K562 (cell line): ENCODE results near the gene NUP62. TPM values are rescaled to one million over a fixed set of nuclear protein-coding genes. Genes with fewer than 3 reads are reported as not detected.
A peak's percentile ranks its signal among the peaks of the same experiment; 100 is the strongest.

Experiments used
- ATAC-seq: fragments of 200-7000 bp; cut with Tn5 transposase; 3 replicates; pipeline ENCODE4 v1.9.1; 2020; ENCODE audit warnings: moderate library complexity
- BruUV-seq: library from RNA; stranded (reverse); fragments of 400-500 nt; replicated peaks from 2 replicates; lab custom pipeline; 2021; lab: Mats Ljungman, UMichigan
- CTCF ChIA-PET: fragments of 300-600 bp; formaldehyde crosslinking; extraction: SDS; loops from one replicate; lab custom pipeline; 2021; ENCODE audit warnings: low intra/inter-chr PET ratio; lab: Yijun Ruan, JAX
- POLR2A ChIA-PET: fragments of 300-600, 350-650 bp; sonication (Branson Sonifier 250); formaldehyde crosslinking; extraction: SDS; loops from one replicate; lab custom pipeline; 2021; ENCODE audit warnings: antibody characterized with exemption, inconsistent platforms; lab: Yijun Ruan, JAX
- DNase-seq, 4 experiments: peaks; one replicate each; pipeline versions ENCODE4 v3.0.0 to v3.0.0-alpha.2; 2011 to 2018; ENCODE audit warnings: low spot score in 3 of 4, mixed read lengths in 3 of 4; ENCODE audit errors: extremely low read depth in 1 of 4
- FAIRE-seq: peaks from 2 replicates; lab custom pipeline; 2011; peaks lifted over from hg19 to GRCh38; lab: Jason Lieb, UNC
- H2AFZ ChIP-seq: 2 replicates; pipeline ENCODE4 v1.6.0; 2011; ENCODE audit warnings: low read depth, low read length, control low read depth, inconsistent platforms
- H3K27ac ChIP-seq: fragments of 200-600 bp; 3 replicates; pipeline ENCODE4 v1.8.0; 2011; ENCODE audit warnings: low read depth, mild to moderate bottlenecking, control low read depth, inconsistent platforms, low read length, moderate library complexity, mixed read lengths; ENCODE audit errors: extremely low read depth
- H3K27me3 ChIP-seq, 2 experiments: fragments of 300-600 bp in 1 of 2; 2 replicates in 1 of 2; 3 replicates in 1 of 2; pipeline versions ENCODE4 v1.6.0 to v1.8.0; 2011; ENCODE audit warnings: inconsistent platforms in 2 of 2, low read length in 2 of 2, mild to moderate bottlenecking in 1 of 2, mixed read lengths in 1 of 2, moderate library complexity in 1 of 2; ENCODE audit not compliant: control insufficient read depth in 2 of 2, insufficient read depth in 2 of 2
- H3K36me3 ChIP-seq: fragments of 300-600 bp; 3 replicates; pipeline ENCODE4 v1.8.0; 2011; ENCODE audit warnings: mild to moderate bottlenecking, low read length, inconsistent platforms; ENCODE audit not compliant: control insufficient read depth, insufficient read depth
- H3K4me1 ChIP-seq, 2 experiments: fragments of 200-600 bp in 1 of 2; replicated peaks in 1 of 2; 2 replicates in 1 of 2; 3 replicates in 1 of 2; pipeline versions ENCODE4 v1.5.1 to v1.8.0; 2011; ENCODE audit warnings: inconsistent platforms in 2 of 2, low read length in 2 of 2, mild to moderate bottlenecking in 1 of 2, mixed read lengths in 1 of 2, moderate library complexity in 1 of 2; ENCODE audit not compliant: control insufficient read depth in 2 of 2, insufficient read depth in 2 of 2
- H3K4me2 ChIP-seq: 2 replicates; pipeline ENCODE4 v1.6.1; 2011; ENCODE audit warnings: low read length, control low read depth, inconsistent platforms, mixed read lengths; ENCODE audit not compliant: insufficient read depth
- H3K4me3 ChIP-seq: fragments of 200-600 bp; sonication (generic), shearing (Covaris generic); 2 replicates; pipeline ENCODE4 v1.5.1; 2016; ENCODE audit warnings: control low read depth, inconsistent platforms
- H3K79me2 ChIP-seq: fragments of 200-600 bp; 3 replicates; pipeline ENCODE4 v1.8.0; 2011; ENCODE audit warnings: low read length, inconsistent platforms; ENCODE audit not compliant: control insufficient read depth, insufficient read depth
- H3K9ac ChIP-seq, 2 experiments: 2 replicates each; pipeline versions ENCODE4 v1.6.0 to v1.6.1; 2011; ENCODE audit warnings: low read depth in 2 of 2, low read length in 2 of 2, control low read depth in 1 of 2, inconsistent platforms in 1 of 2, mild to moderate bottlenecking in 1 of 2, mixed read lengths in 1 of 2; ENCODE audit not compliant: insufficient read depth in 1 of 2
- H3K9me1 ChIP-seq: one replicate; pipeline ENCODE4 v1.6.0; 2011; ENCODE audit warnings: inconsistent platforms, mild to moderate bottlenecking, low read length, moderate library complexity; ENCODE audit not compliant: control insufficient read depth, insufficient read depth
- H3K9me3 ChIP-seq: replicated peaks from 2 replicates; pipeline ENCODE4 v1.5.1; 2011; ENCODE audit warnings: low read depth, low read length, inconsistent platforms; ENCODE audit not compliant: control insufficient read depth, insufficient read depth
- H4K20me1 ChIP-seq: replicated peaks from 2 replicates; pipeline ENCODE4 v1.6.1; 2011; ENCODE audit warnings: low read length, inconsistent platforms, mixed read lengths; ENCODE audit not compliant: control insufficient read depth, insufficient read depth
- AFF1 ChIP-seq, 2 experiments: fragments of 450-650 bp; IDR thresholded peaks; 2 replicates each; pipeline ENCODE4 v1.6.1; 2018; ENCODE audit warnings: mild to moderate bottlenecking in 2 of 2, low read depth in 1 of 2; ENCODE audit not compliant: partially characterized antibody in 2 of 2
- ARNT ChIP-seq, 2 experiments: fragments of 450-650 bp; IDR thresholded peaks; 2 replicates each; pipeline ENCODE4 v1.6.1; 2016; ENCODE audit warnings: mild to moderate bottlenecking in 1 of 2
- BCOR ChIP-seq: fragments of 450-650 bp; IDR thresholded peaks from 2 replicates; pipeline ENCODE4 v1.6.1; 2016
- ESRRA ChIP-seq: fragments of 450-650 bp; IDR thresholded peaks from 2 replicates; pipeline ENCODE4 v1.6.1; 2014; ENCODE audit warnings: low read depth, mild to moderate bottlenecking, moderate library complexity, borderline replicate concordance
- FOXA1 ChIP-seq: fragments of 450-650 bp; IDR thresholded peaks from 2 replicates; pipeline ENCODE4 v1.6.1; 2016; ENCODE audit warnings: mild to moderate bottlenecking, borderline replicate concordance
- LCOR ChIP-seq: sonication (generic); formaldehyde crosslinking; IDR thresholded peaks from 2 replicates; pipeline ENCODE4 v1.8.0; 2022; ENCODE audit warnings: mild to moderate bottlenecking, missing genetic modification reagents
- POLR2A ChIP-seq: fragments of 450-650 bp; conservative IDR thresholded peaks from 2 replicates; pipeline ENCODE4 v1.6.1; 2016
- POLR2AphosphoS5 ChIP-seq: IDR thresholded peaks from 2 replicates; pipeline ENCODE4 v1.6.1; 2011; ENCODE audit warnings: mild to moderate bottlenecking, low read depth, low read length, moderate library complexity; ENCODE audit not compliant: control insufficient read depth, insufficient read depth
- SREBF1 ChIP-seq: fragments of 150-350 bp; IDR thresholded peaks from 2 replicates; pipeline ENCODE4 v1.6.1; 2014; ENCODE audit warnings: antibody characterized with exemption, low read depth, low read length, borderline replicate concordance
- SUPT5H ChIP-seq: fragments of 450-650 bp; IDR thresholded peaks from 2 replicates; pipeline ENCODE4 v1.6.1; 2016
- TCF15 ChIP-seq: fragments of 250-450 bp; sonication (Bioruptor Pico); IDR thresholded peaks from 2 replicates; pipeline ENCODE4 v1.8.0; 2022; ENCODE audit warnings: moderate library complexity, mild to moderate bottlenecking, inconsistent platforms
- THRB ChIP-seq: fragments of 450-650 bp; formaldehyde crosslinking; conservative IDR thresholded peaks from 2 replicates; pipeline ENCODE4 v1.4.0; 2022; ENCODE audit warnings: mild to moderate bottlenecking, missing genetic modification characterization
- WHSC1 ChIP-seq: IDR thresholded peaks from one replicate; pipeline ENCODE4 v1.6.1; 2012; ENCODE audit warnings: low read length, control low read depth, inconsistent platforms
- WGBS: fragments of 100-300 bp; shearing (Covaris generic); methylation state at CpG from one replicate; pipeline ENCODE4 v1.1.6; 2016; ENCODE audit warnings: low coverage, mixed read lengths; ENCODE audit not compliant: insufficient coverage; ENCODE audit errors: missing lambda C conversion rate; 5-methylcytosine and 5-hydroxymethylcytosine counted together
- in situ Hi-C: fragments of 300-500 bp; cut with MboI; formaldehyde crosslinking; loops from 4 replicates; pipeline ENCODE4 v1.15.0; 2018; ENCODE audit warnings: inconsistent platforms, mixed read lengths
- intact Hi-C: fragments of 100-400 bp; cut with micrococcal nuclease; formaldehyde crosslinking; loops from 2 replicates; pipeline ENCODE4 v1.14.2; 2022
- polyA plus RNA-seq, 8 experiments: library from polyadenylated mRNA; depleted of rRNA in 4 of 8; stranded (reverse) in 5 of 8; unstranded in 3 of 8; fragments of >200 nt; fragmentation: Nextera tagmentation in 2 of 8; fragmentation: Illumina TruSeq in 1 of 8; extraction: Ambion mirVana in 2 of 8; extraction: Trizol in 1 of 8; gene quantifications; 2 replicates each; pipeline versions ENCODE4 v1.2.1 to v1.2.3, GENCODE V29; 2011 to 2014; ENCODE audit warnings: inconsistent platforms in 1 of 8, missing spikeins in 1 of 8
- total RNA-seq, 7 experiments: library from RNA; depleted of rRNA in 6 of 7; stranded (reverse); fragments of >200 nt in 6 of 7; fragmentation: Illumina TruSeq in 2 of 7; extraction: Trizol in 2 of 7; gene quantifications; 2 replicates each; pipeline versions ENCODE4 v1.2.1 to v1.2.3, GENCODE V29; 2011 to 2021; ENCODE audit warnings: low replicate concordance in 1 of 7
- TF ChIP-seq, protein P1 (sequence below): fragments of 450-650 bp; IDR thresholded peaks from 2 replicates; pipeline ENCODE4 v1.6.1; 2014; ENCODE audit warnings: low read depth, mild to moderate bottlenecking, moderate library complexity, borderline replicate concordance

Gene NUP62
- total and polyA plus RNA-seq, 9 of the 15 experiments (the other 6 are each of a cell fraction or from before 2014, with no cell fraction given), result 16.9 to 109 (median 66.0) TPM

- intact Hi-C loops (no loop called here), in situ Hi-C loops (no loop called here)
- H3K4me1 ChIP-seq, result peaks cover 13 to 80% of the 10 kb centered on the region in 2 experiments; a peak in 4 of 5 replicates
- FAIRE-seq (no peak), DNase-seq (no peak), ATAC-seq (no peak)
- no TSS peak for BruUV-seq
- peaks cover 4% of the 10 kb centered on the region for H3K9me1 ChIP-seq
- ChIA-PET CTCF (no interaction called here), POLR2A (interaction anchor here (0.5 to 1.3 kb wide), 2 partner anchors 9 to 336 kb away, joined by 3 to 6 read pairs; no protein-coding TSS in a partner anchor)
- 75% methylated on average over 12 of the region's 13 CpGs for WGBS
- no peak overlapping the region for H3K4me3 ChIP-seq
- peaks cover 28% of the 10 kb centered on the region for H3K79me2 ChIP-seq
- no peaks in the 10 kb centered on the region for H3K27me3 ChIP-seq
- H3K27ac ChIP-seq, result no peak overlapping the region
- peaks cover 87% of the 10 kb centered on the region for H3K36me3 ChIP-seq
- H2AFZ ChIP-seq, result no peak overlapping the region
- H3K9ac ChIP-seq, result peak overlapping the region in 1 of 2 experiments; percentile 19; a peak in 2 of 4 replicates
- no peak overlapping the region for H3K4me2 ChIP-seq
- H3K9me3 ChIP-seq, result no peaks in the 10 kb centered on the region
- H4K20me1 ChIP-seq, result peaks cover 24% of the 10 kb centered on the region; the same call in 1 of the 2 replicates
- no peak for TF ChIP-seq SREBF1
- no peak for TF ChIP-seq BCOR
- no peak for TF ChIP-seq TCF15 (CRISPR knock-in tag)
- no peak for TF ChIP-seq LCOR (CRISPR knock-in tag)
- TF ChIP-seq FOXA1, result no peak
- TF ChIP-seq ESRRA, result no peak
- TF ChIP-seq SUPT5H, result 0 out of 2 replicates have a peak, but pooled peaks have one; percentile 19
- TF ChIP-seq, protein P1, sequence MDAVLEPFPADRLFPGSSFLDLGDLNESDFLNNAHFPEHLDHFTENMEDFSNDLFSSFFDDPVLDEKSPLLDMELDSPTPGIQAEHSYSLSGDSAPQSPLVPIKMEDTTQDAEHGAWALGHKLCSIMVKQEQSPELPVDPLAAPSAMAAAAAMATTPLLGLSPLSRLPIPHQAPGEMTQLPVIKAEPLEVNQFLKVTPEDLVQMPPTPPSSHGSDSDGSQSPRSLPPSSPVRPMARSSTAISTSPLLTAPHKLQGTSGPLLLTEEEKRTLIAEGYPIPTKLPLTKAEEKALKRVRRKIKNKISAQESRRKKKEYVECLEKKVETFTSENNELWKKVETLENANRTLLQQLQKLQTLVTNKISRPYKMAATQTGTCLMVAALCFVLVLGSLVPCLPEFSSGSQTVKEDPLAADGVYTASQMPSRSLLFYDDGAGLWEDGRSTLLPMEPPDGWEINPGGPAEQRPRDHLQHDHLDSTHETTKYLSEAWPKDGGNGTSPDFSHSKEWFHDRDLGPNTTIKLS, result no peak
- TF ChIP-seq AFF1 (IDR thresholded peaks at IDR 0.05; ENCODE audit: low read depth in 1 of 2, partially characterized antibody in 2 of 2), result no peak
- no peak for TF ChIP-seq WHSC1
- TF ChIP-seq POLR2A, result peak; percentile 1
- TF ChIP-seq POLR2AphosphoS5, result peak; percentile 13; the same call in 1 of the 2 replicates
- TF ChIP-seq ARNT (IDR thresholded peaks at IDR 0.05), result no peak
- no peak for TF ChIP-seq THRB
Measured at GRCh38 chr19:49861107-49861506, 68.2 kb downstream of the NUP62 start.
